Astrocyte of the spinal cord (primary cell): ENCODE data around the gene UVRAG.

ENCODE experiments used
- DNase-seq: peaks from one replicate; pipeline ENCODE4 v3.0.0; 2011; ENCODE audit warnings: low read depth, low spot score
- H3K4me3 ChIP-seq: 2 replicates; pipeline ENCODE4 v1.5.1; 2011; ENCODE audit warnings: low read depth, mild to moderate bottlenecking, low read length, moderate library complexity
- CTCF ChIP-seq: IDR thresholded peaks from 2 replicates; pipeline ENCODE4 v1.5.1; 2012; ENCODE audit warnings: low read depth, mild to moderate bottlenecking, low read length, inconsistent platforms
- in situ Hi-C: cut with HindIII; loops from 2 replicates; pipeline ENCODE4 v1.10.0; 2017; ENCODE audit warnings: low sequenced_read_pairs

The UVRAG gene

GRCh38 chr11:75907906-75908527 is 93.0 kb downstream of the UVRAG start:
- no peak for TF ChIP-seq CTCF
- in situ Hi-C loops, result no loop called here
- no peak overlapping the region for H3K4me3 ChIP-seq
- no peak for DNase-seq

GRCh38 chr11:75910426-75911145 is 95.6 kb downstream of the UVRAG start:
- no peak for TF ChIP-seq CTCF
- in situ Hi-C loops, result no loop called here
- no peak for DNase-seq
- no peak overlapping the region for H3K4me3 ChIP-seq

GRCh38 chr11:75911459-75911858 is 96.4 kb downstream of the UVRAG start:
- in situ Hi-C loops, result no loop called here
- no peak for TF ChIP-seq CTCF
- no peak overlapping the region for H3K4me3 ChIP-seq
- no peak for DNase-seq

- in situ Hi-C loops, result no loop called here
- TF ChIP-seq CTCF, result no peak
- DNase-seq, result no peak
- H3K4me3 ChIP-seq, result no peak overlapping the region
Measured at GRCh38 chr11:75913984-75914383, 99.0 kb downstream of the UVRAG start.

GRCh38 chr11:75916882-75917281 is 101.9 kb downstream of the UVRAG start:
- H3K4me3 ChIP-seq, result no peak overlapping the region
- no peak for DNase-seq
- in situ Hi-C loops, result no loop called here
- no peak for TF ChIP-seq CTCF

GRCh38 chr11:75918331-75918730 is 103.3 kb downstream of the UVRAG start:
- TF ChIP-seq CTCF, result no peak
- H3K4me3 ChIP-seq, result no peak overlapping the region
- DNase-seq, result no peak
- in situ Hi-C loops, result no loop called here
